GM23338 (cell line): ENCODE measurements around the gene NTN1. TPM values are rescaled to one million over a fixed set of nuclear protein-coding genes. Genes with fewer than 3 reads are reported as not detected.

ENCODE experiments used
- ATAC-seq: fragments of 200-7000 bp; cut with Tn5 transposase; 3 replicates; pipeline ENCODE4 v1.9.1; 2020
- DNase-seq: peaks from one replicate; pipeline ENCODE4 v3.0.0-alpha.2; 2015; ENCODE audit warnings: low spot score
- H2AFZ ChIP-seq: fragments of 200-600 bp; sonication (generic); 2 replicates; pipeline ENCODE4 v1.8.0; 2016; ENCODE audit warnings: antibody characterized with exemption, mild to moderate bottlenecking, moderate library complexity
- H3F3A ChIP-seq: fragments of 200-600 bp; sonication (generic); replicated peaks from 2 replicates; pipeline ENCODE4 v1.8.0; 2017; ENCODE audit warnings: antibody characterized with exemption, mixed run types, low read depth
- H3K27ac ChIP-seq: fragments of 200-600 bp; sonication (generic); 2 replicates; pipeline ENCODE4 v1.6.1; 2016; ENCODE audit warnings: low read depth
- H3K27me3 ChIP-seq: fragments of 200-600 bp; sonication (generic); 2 replicates; pipeline ENCODE4 v1.8.0; 2016; ENCODE audit warnings: mild to moderate bottlenecking, mixed run types, moderate library complexity; ENCODE audit not compliant: insufficient read depth
- H3K36me3 ChIP-seq: fragments of 200-600 bp; sonication (generic); 2 replicates; pipeline ENCODE4 v1.8.0; 2016; ENCODE audit warnings: mild to moderate bottlenecking; ENCODE audit not compliant: insufficient read depth
- H3K4me1 ChIP-seq: fragments of 200-600 bp; sonication (generic); 2 replicates; pipeline ENCODE4 v1.8.0; 2016; ENCODE audit warnings: mild to moderate bottlenecking, moderate library complexity; ENCODE audit not compliant: insufficient read depth
- H3K4me2 ChIP-seq: fragments of 200-600 bp; sonication (generic); 2 replicates; pipeline ENCODE4 v1.7.1; 2017; ENCODE audit warnings: mixed run types
- H3K4me3 ChIP-seq: fragments of 200-600 bp; sonication (generic); 2 replicates; pipeline ENCODE4 v1.6.1; 2016; ENCODE audit warnings: mixed run types
- H3K79me2 ChIP-seq: fragments of 200-600 bp; sonication (generic); replicated peaks from 2 replicates; pipeline ENCODE4 v1.8.0; 2017; ENCODE audit warnings: mild to moderate bottlenecking; ENCODE audit not compliant: insufficient read depth
- H3K9me2 ChIP-seq: fragments of 200-600 bp; sonication (generic); 2 replicates; pipeline ENCODE4 v1.8.0; 2017; ENCODE audit not compliant: insufficient read depth
- H4K20me1 ChIP-seq: fragments of 200-600 bp; sonication (generic); replicated peaks from 2 replicates; pipeline ENCODE4 v1.8.0; 2017; ENCODE audit warnings: mild to moderate bottlenecking; ENCODE audit not compliant: insufficient read depth
- H3K27ac Mint-ChIP-seq: 2 replicates; pipeline ENCODE4 v1.8.0; 2020; ENCODE audit warnings: inconsistent platforms, mild to moderate bottlenecking, moderate library complexity, mixed read lengths
- H3K27me3 Mint-ChIP-seq: 3 replicates; pipeline ENCODE4 v1.8.0; 2022; ENCODE audit warnings: low read depth, mild to moderate bottlenecking, moderate library complexity, mixed read lengths, inconsistent platforms; ENCODE audit not compliant: insufficient read depth, poor library complexity
- H3K36me3 Mint-ChIP-seq: 3 replicates; pipeline ENCODE4 v1.8.0; 2021; ENCODE audit warnings: low read depth, mild to moderate bottlenecking, inconsistent platforms, moderate library complexity, mixed read lengths
- H3K4me1 Mint-ChIP-seq: 3 replicates; pipeline ENCODE4 v1.8.0; 2020; ENCODE audit warnings: mild to moderate bottlenecking, inconsistent platforms, mixed read lengths
- H3K4me3 Mint-ChIP-seq: 3 replicates; pipeline ENCODE4 v1.8.0; 2021; ENCODE audit warnings: moderate library complexity, mild to moderate bottlenecking, inconsistent platforms, mixed read lengths
- H3K9me3 Mint-ChIP-seq: 3 replicates; pipeline ENCODE4 v1.8.0; 2020; ENCODE audit warnings: moderate library complexity, mild to moderate bottlenecking, inconsistent platforms, mixed read lengths
- EZH2 ChIP-seq: fragments of 200-600 bp; sonication (generic); IDR thresholded peaks from one replicate; pipeline ENCODE4 v1.8.0; 2017; ENCODE audit warnings: antibody characterized with exemption, mild to moderate bottlenecking, low read depth; ENCODE audit not compliant: unreplicated experiment
- JUNB ChIP-seq: IDR thresholded peaks from one replicate; pipeline ENCODE4 v1.6.1; 2016; ENCODE audit warnings: antibody characterized with exemption; ENCODE audit not compliant: unreplicated experiment
- REST ChIP-seq: IDR thresholded peaks from one replicate; pipeline ENCODE4 v1.6.1; 2018; ENCODE audit warnings: antibody characterized with exemption; ENCODE audit not compliant: unreplicated experiment
- STAT1 ChIP-seq: IDR thresholded peaks from one replicate; pipeline ENCODE4 v1.6.1; 2016; ENCODE audit warnings: antibody characterized with exemption; ENCODE audit not compliant: unreplicated experiment
- ZNF331 ChIP-seq: fragments of 250-450 bp; sonication (Bioruptor Pico); IDR thresholded peaks from 2 replicates; pipeline ENCODE4 v1.5.0; 2020; ENCODE audit warnings: low read depth, mild to moderate bottlenecking, moderate library complexity
- polyA plus RNA-seq: library from polyadenylated mRNA; unstranded; fragments of >200 nt; fragmentation: Nextera tagmentation; extraction: Ambion mirVana; gene quantifications from 2 replicates; pipeline ENCODE4 v1.2.1, GENCODE V29; 2016
- total RNA-seq: library from RNA; depleted of rRNA; stranded (reverse); fragments of >200 nt; shearing (Covaris generic); gene quantifications from 2 replicates; pipeline ENCODE4 v1.2.3, GENCODE V29; 2014
- TF ChIP-seq, protein P1 (sequence below): fragments of 250-450 bp; sonication (Bioruptor Pico); IDR thresholded peaks from 2 replicates; pipeline ENCODE4 v1.5.0; 2020; ENCODE audit warnings: mild to moderate bottlenecking, moderate library complexity
- TF ChIP-seq, protein P2 (sequence below): IDR thresholded peaks from 2 replicates; pipeline ENCODE4 v1.6.1; 2016; ENCODE audit warnings: antibody characterized with exemption

Gene NTN1
- total and polyA plus RNA-seq, 2 experiments from 2014 or later: 0.57 to 2.6 TPM

DNA sequence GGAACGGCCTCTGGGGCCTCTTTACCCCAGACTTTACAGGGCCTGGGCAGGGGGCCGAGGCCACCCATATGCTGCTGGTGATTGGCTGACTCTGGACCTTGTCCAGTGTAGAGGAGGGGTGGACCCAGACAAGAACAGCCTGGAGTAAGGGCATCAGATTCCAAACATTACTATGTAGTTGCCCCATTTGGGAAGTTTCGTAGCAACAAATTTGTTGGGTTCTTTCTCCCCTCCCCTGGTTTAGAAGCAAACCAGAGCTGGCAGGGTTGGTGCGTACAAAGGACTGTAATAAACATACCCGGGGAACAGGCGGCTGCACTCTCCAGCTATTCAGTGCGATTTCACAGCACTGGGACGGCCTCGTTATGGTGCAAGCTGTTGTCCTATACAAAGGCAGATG is 145.5 kb downstream of the NTN1 start:
- no peaks in the 10 kb centered on the region for H3F3A ChIP-seq
- peaks cover 33% of the 10 kb centered on the region for H3K4me1 Mint-ChIP-seq
- peaks cover 20% of the 10 kb centered on the region for H3K4me1 ChIP-seq
- TF ChIP-seq, protein P1, sequence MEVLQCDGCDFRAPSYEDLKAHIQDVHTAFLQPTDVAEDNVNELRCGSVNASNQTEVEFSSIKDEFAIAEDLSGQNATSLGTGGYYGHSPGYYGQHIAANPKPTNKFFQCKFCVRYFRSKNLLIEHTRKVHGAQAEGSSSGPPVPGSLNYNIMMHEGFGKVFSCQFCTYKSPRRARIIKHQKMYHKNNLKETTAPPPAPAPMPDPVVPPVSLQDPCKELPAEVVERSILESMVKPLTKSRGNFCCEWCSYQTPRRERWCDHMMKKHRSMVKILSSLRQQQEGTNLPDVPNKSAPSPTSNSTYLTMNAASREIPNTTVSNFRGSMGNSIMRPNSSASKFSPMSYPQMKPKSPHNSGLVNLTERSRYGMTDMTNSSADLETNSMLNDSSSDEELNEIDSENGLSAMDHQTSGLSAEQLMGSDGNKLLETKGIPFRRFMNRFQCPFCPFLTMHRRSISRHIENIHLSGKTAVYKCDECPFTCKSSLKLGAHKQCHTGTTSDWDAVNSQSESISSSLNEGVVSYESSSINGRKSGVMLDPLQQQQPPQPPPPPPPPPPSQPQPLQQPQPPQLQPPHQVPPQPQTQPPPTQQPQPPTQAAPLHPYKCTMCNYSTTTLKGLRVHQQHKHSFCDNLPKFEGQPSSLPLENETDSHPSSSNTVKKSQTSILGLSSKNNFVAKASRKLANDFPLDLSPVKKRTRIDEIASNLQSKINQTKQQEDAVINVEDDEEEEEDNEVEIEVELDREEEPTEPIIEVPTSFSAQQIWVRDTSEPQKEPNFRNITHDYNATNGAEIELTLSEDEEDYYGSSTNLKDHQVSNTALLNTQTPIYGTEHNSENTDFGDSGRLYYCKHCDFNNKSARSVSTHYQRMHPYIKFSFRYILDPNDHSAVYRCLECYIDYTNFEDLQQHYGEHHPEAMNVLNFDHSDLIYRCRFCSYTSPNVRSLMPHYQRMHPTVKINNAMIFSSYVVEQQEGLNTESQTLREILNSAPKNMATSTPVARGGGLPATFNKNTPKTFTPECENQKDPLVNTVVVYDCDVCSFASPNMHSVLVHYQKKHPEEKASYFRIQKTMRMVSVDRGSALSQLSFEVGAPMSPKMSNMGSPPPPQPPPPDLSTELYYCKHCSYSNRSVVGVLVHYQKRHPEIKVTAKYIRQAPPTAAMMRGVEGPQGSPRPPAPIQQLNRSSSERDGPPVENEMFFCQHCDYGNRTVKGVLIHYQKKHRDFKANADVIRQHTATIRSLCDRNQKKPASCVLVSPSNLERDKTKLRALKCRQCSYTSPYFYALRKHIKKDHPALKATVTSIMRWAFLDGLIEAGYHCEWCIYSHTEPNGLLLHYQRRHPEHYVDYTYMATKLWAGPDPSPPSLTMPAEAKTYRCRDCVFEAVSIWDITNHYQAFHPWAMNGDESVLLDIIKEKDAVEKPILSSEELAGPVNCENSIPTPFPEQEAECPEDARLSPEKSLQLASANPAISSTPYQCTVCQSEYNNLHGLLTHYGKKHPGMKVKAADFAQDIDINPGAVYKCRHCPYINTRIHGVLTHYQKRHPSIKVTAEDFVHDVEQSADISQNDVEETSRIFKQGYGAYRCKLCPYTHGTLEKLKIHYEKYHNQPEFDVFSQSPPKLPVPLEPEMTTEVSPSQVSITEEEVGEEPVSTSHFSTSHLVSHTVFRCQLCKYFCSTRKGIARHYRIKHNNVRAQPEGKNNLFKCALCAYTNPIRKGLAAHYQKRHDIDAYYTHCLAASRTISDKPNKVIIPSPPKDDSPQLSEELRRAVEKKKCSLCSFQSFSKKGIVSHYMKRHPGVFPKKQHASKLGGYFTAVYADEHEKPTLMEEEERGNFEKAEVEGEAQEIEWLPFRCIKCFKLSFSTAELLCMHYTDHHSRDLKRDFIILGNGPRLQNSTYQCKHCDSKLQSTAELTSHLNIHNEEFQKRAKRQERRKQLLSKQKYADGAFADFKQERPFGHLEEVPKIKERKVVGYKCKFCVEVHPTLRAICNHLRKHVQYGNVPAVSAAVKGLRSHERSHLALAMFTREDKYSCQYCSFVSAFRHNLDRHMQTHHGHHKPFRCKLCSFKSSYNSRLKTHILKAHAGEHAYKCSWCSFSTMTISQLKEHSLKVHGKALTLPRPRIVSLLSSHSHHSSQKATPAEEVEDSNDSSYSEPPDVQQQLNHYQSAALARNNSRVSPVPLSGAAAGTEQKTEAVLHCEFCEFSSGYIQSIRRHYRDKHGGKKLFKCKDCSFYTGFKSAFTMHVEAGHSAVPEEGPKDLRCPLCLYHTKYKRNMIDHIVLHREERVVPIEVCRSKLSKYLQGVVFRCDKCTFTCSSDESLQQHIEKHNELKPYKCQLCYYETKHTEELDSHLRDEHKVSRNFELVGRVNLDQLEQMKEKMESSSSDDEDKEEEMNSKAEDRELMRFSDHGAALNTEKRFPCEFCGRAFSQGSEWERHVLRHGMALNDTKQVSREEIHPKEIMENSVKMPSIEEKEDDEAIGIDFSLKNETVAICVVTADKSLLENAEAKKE (CRISPR knock-in tag): no peak
- TF ChIP-seq JUNB (no peak), STAT1 (no peak), ZNF331 (CRISPR knock-in tag) (no peak), REST (no peak), EZH2 (no peak)
- TF ChIP-seq, protein P2, sequence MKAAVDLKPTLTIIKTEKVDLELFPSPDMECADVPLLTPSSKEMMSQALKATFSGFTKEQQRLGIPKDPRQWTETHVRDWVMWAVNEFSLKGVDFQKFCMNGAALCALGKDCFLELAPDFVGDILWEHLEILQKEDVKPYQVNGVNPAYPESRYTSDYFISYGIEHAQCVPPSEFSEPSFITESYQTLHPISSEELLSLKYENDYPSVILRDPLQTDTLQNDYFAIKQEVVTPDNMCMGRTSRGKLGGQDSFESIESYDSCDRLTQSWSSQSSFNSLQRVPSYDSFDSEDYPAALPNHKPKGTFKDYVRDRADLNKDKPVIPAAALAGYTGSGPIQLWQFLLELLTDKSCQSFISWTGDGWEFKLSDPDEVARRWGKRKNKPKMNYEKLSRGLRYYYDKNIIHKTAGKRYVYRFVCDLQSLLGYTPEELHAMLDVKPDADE: no peak
- no peaks in the 10 kb centered on the region; the same call in 1 of the 2 replicates for H3K9me2 ChIP-seq
- H3K27me3 Mint-ChIP-seq: peaks cover 23% of the 10 kb centered on the region
- no peak overlapping the region for H3K27ac Mint-ChIP-seq
- no peak overlapping the region for H3K4me3 ChIP-seq
- peaks cover 4% of the 10 kb centered on the region; the same call in 2 of the 3 replicates for H3K9me3 Mint-ChIP-seq
- H4K20me1 ChIP-seq: no peaks in the 10 kb centered on the region
- DNase-seq: no peak
- no peaks in the 10 kb centered on the region for H3K27me3 ChIP-seq
- H3K4me3 Mint-ChIP-seq: no peak overlapping the region
- H3K79me2 ChIP-seq: no peaks in the 10 kb centered on the region
- no peak for ATAC-seq
- no peaks in the 10 kb centered on the region for H3K36me3 ChIP-seq
- no peak overlapping the region for H2AFZ ChIP-seq
- H3K4me2 ChIP-seq: no peak overlapping the region
- no peaks in the 10 kb centered on the region; the same call in 1 of the 3 replicates for H3K36me3 Mint-ChIP-seq
- H3K27ac ChIP-seq: no peak overlapping the region
